Measurements from ENCODE around the gene CCL18. TPM values are rescaled to one million over a fixed set of nuclear protein-coding genes. Genes with fewer than 3 reads are reported as not detected.
A peak's percentile ranks its signal among the peaks of the same experiment; 100 is the strongest.

Gene CCL18
- total and polyA plus RNA-seq, 9 of the 15 experiments (the other 6 are each of a cell fraction or from before 2014, with no cell fraction given) = not detected

DNA sequence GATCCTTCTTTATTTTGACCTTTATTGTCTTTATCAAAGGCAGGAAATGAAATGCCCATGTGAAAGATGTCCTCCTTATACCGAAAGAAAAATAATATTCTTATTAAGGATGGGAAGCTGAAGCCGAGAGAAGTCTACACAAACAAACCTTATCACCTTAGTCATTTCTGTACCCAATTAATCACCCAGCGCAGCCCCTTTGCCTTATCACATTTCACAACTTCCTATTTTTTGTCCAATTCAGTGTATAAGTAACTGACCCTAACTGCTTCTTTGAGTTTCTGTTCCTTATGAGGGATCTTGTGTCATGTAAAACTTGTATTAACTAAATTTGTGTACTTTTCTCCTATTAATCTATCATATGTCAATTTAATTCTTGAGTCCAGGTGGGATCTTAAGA, 29.9 kb upstream of the CCL18 start:
- no peaks in the 10 kb centered on the region for H3K9me3 ChIP-seq (replicated peaks; ENCODE audit: control insufficient read depth, insufficient read depth, low read depth, low read length)
- DNase-seq (ENCODE audit: extremely low read depth in 1 of 4, low spot score in 3 of 4) (no peak), ATAC-seq (no peak), FAIRE-seq (no peak)
- H3K27me3 ChIP-seq (ENCODE audit: control insufficient read depth in 2 of 2, insufficient read depth in 2 of 2, low read length in 2 of 2) = no peaks in the 10 kb centered on the region; a peak in 2 of 5 replicates
- no peak overlapping the region for H2AFZ ChIP-seq (ENCODE audit: low read depth, low read length)
- no peaks in the 10 kb centered on the region for H3K79me2 ChIP-seq (ENCODE audit: control insufficient read depth, insufficient read depth, low read length)
- no peaks in the 10 kb centered on the region for H4K20me1 ChIP-seq (replicated peaks; ENCODE audit: control insufficient read depth, insufficient read depth, low read length)
- CTCF ChIA-PET (ENCODE audit: low intra/inter-chr PET ratio) = no interaction called here
- TF ChIP-seq BRD9 (IDR thresholded peaks at IDR 0.05; ENCODE audit: low read depth, partially characterized antibody) (no peak), FIP1L1 (IDR thresholded peaks at IDR 0.05; ENCODE audit: low read depth, low read length, poor library complexity, severe bottlenecking) (no peak), XRCC3 (IDR thresholded peaks at IDR 0.05) (no peak), TEAD2 (tag; IDR thresholded peaks at IDR 0.05) (no peak), MEIS2 (IDR thresholded peaks at IDR 0.05; ENCODE audit: partially characterized antibody) (peak; percentile 66), RUNX1 (IDR thresholded peaks at IDR 0.05; ENCODE audit: low read depth) (no peak), NCOA1 (IDR thresholded peaks at IDR 0.05; ENCODE audit: low read depth) (no peak), RFX5 (IDR thresholded peaks at IDR 0.05; ENCODE audit: low read depth, low read length) (no peak)
- TF ChIP-seq, protein P1, sequence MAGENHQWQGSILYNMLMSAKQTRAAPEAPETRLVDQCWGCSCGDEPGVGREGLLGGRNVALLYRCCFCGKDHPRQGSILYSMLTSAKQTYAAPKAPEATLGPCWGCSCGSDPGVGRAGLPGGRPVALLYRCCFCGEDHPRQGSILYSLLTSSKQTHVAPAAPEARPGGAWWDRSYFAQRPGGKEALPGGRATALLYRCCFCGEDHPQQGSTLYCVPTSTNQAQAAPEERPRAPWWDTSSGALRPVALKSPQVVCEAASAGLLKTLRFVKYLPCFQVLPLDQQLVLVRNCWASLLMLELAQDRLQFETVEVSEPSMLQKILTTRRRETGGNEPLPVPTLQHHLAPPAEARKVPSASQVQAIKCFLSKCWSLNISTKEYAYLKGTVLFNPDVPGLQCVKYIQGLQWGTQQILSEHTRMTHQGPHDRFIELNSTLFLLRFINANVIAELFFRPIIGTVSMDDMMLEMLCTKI (IDR thresholded peaks at IDR 0.05; ENCODE audit: partially characterized antibody) = no peak
- TF ChIP-seq, protein P2, sequence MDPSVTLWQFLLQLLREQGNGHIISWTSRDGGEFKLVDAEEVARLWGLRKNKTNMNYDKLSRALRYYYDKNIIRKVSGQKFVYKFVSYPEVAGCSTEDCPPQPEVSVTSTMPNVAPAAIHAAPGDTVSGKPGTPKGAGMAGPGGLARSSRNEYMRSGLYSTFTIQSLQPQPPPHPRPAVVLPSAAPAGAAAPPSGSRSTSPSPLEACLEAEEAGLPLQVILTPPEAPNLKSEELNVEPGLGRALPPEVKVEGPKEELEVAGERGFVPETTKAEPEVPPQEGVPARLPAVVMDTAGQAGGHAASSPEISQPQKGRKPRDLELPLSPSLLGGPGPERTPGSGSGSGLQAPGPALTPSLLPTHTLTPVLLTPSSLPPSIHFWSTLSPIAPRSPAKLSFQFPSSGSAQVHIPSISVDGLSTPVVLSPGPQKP (CRISPR knock-in tag; IDR thresholded peaks at IDR 0.05) = no peak
- TF ChIP-seq, protein P3, sequence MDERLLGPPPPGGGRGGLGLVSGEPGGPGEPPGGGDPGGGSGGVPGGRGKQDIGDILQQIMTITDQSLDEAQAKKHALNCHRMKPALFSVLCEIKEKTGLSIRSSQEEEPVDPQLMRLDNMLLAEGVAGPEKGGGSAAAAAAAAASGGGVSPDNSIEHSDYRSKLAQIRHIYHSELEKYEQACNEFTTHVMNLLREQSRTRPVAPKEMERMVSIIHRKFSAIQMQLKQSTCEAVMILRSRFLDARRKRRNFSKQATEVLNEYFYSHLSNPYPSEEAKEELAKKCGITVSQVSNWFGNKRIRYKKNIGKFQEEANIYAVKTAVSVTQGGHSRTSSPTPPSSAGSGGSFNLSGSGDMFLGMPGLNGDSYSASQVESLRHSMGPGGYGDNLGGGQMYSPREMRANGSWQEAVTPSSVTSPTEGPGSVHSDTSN (CRISPR knock-in tag; IDR thresholded peaks at IDR 0.05; ENCODE audit: low read depth) = no peak
- TF ChIP-seq, protein P3 (tag; conservative IDR thresholded peaks at IDR 0.05; ENCODE audit: low read depth) = peak; percentile 68
- TF ChIP-seq, protein P4, sequence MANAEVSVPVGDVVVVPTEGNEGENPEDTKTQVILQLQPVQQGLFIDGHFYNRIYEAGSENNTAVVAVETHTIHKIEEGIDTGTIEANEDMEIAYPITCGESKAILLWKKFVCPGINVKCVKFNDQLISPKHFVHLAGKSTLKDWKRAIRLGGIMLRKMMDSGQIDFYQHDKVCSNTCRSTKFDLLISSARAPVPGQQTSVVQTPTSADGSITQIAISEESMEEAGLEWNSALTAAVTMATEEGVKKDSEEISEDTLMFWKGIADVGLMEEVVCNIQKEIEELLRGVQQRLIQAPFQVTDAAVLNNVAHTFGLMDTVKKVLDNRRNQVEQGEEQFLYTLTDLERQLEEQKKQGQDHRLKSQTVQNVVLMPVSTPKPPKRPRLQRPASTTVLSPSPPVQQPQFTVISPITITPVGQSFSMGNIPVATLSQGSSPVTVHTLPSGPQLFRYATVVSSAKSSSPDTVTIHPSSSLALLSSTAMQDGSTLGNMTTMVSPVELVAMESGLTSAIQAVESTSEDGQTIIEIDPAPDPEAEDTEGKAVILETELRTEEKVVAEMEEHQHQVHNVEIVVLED (CRISPR knock-in tag; IDR thresholded peaks at IDR 0.05) = no peak
- TF ChIP-seq, protein P5, sequence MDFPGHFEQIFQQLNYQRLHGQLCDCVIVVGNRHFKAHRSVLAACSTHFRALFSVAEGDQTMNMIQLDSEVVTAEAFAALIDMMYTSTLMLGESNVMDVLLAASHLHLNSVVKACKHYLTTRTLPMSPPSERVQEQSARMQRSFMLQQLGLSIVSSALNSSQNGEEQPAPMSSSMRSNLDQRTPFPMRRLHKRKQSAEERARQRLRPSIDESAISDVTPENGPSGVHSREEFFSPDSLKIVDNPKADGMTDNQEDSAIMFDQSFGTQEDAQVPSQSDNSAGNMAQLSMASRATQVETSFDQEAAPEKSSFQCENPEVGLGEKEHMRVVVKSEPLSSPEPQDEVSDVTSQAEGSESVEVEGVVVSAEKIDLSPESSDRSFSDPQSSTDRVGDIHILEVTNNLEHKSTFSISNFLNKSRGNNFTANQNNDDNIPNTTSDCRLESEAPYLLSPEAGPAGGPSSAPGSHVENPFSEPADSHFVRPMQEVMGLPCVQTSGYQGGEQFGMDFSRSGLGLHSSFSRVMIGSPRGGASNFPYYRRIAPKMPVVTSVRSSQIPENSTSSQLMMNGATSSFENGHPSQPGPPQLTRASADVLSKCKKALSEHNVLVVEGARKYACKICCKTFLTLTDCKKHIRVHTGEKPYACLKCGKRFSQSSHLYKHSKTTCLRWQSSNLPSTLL (IDR thresholded peaks at IDR 0.05) = no peak
- H3K9ac ChIP-seq (ENCODE audit: insufficient read depth in 1 of 2, low read depth in 2 of 2, low read length in 2 of 2) = no peak overlapping the region
- no peaks in the 10 kb centered on the region for H3K36me3 ChIP-seq (ENCODE audit: control insufficient read depth, insufficient read depth, low read length)
- no peak overlapping the region for H3K27ac ChIP-seq (ENCODE audit: extremely low read depth, low read depth, low read length)
- no peaks in the 10 kb centered on the region for H3K4me1 ChIP-seq (replicated peaks in 1 of 2; ENCODE audit: control insufficient read depth in 2 of 2, insufficient read depth in 2 of 2, low read length in 2 of 2)
- in situ Hi-C loops (cut with MboI) = no loop called here
- no peak overlapping the region for H3K4me3 ChIP-seq
- BruUV-seq (replicated peaks) = no TSS peak
- POLR2A ChIA-PET = no interaction called here
- WGBS (ENCODE audit: insufficient coverage, low coverage, missing lambda C conversion rate) = 0% methylated on average over 3 of the region's 3 CpGs
- H3K9me1 ChIP-seq (ENCODE audit: control insufficient read depth, insufficient read depth, low read length) = no peaks in the 10 kb centered on the region
- H3K4me2 ChIP-seq (ENCODE audit: insufficient read depth, low read length) = no peak overlapping the region
- intact Hi-C loops (cut with micrococcal nuclease) = no loop called here
